GM21717 (cell line): Measurements from ENCODE around the gene CYP4F2.
"Not testable (repeated sequence)": the region's sequence is repeated elsewhere in the genome, so short reads cannot be mapped to it uniquely, and the experiment has no call there.

Experiments used
- ATAC-seq: cut with Tn5 transposase; IDR thresholded peaks from one replicate; pipeline ENCODE4 v1.9.1; 2021; ENCODE audit warnings: mild to moderate bottlenecking, moderate library complexity; ENCODE audit not compliant: unreplicated experiment

CYP4F2 gene

DNA sequence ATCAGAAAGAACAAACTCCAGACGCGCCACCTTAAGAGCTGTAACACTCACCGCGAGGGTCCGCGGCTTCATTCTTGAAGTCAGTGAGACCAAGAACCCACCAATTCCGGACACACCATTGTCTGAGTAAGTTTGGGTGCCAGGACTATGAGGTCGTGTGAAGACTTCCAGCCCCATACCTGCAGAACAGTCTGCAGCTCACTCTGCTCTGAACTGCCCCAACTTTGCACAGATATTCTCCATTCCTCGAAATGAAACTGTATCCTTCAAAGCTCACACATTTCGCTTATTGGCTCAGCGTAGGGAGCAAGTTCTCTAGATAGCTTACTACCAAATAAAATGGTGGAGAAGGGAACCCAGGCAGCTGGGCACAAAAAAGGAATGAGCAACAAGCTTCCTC, 2.6 kb upstream of the CYP4F2 start:
- ATAC-seq, result no peak

DNA sequence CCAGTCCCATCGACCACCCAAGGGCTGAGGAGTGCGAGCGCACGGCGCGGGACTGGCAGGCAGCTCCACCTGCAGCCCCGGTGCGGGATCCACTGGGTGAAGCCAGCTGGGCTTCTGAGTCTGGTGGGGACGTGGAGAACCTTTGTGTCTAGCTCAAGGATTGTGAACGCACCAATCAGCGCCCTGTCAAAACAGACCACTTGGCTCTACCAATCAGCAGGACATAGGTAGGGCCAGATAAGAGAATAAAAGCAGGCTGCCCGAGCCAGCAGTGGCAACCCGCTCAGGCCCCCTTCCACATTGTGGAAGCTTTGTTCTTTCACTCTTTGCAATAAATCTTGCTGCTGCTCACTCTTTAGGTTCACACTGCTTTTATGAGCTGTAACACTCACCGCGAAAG, 2.2 kb upstream of the CYP4F2 start:
- ATAC-seq, result not testable (repeated sequence)

DNA sequence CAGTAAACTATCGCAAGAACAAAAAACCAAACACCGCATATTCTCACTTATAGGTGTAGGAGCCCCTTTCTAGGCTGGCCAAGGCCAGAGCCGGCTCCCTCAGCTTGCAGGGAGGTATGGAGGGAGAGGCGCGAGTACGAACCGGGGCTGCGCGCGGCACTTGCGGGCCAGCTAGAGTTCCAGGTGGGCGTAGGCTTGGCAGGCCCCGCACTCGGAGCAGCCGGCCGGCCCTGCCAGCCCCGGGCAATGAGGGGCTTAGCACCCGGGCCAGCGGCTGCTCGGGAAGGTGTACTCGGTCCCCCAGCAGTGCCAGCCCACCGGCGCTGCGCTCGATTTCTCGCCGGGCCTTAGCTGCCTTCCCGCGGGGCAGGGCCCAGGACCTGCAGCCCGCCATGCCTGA, 1.7 kb upstream of the CYP4F2 start:
- ATAC-seq, result not testable (repeated sequence)

DNA sequence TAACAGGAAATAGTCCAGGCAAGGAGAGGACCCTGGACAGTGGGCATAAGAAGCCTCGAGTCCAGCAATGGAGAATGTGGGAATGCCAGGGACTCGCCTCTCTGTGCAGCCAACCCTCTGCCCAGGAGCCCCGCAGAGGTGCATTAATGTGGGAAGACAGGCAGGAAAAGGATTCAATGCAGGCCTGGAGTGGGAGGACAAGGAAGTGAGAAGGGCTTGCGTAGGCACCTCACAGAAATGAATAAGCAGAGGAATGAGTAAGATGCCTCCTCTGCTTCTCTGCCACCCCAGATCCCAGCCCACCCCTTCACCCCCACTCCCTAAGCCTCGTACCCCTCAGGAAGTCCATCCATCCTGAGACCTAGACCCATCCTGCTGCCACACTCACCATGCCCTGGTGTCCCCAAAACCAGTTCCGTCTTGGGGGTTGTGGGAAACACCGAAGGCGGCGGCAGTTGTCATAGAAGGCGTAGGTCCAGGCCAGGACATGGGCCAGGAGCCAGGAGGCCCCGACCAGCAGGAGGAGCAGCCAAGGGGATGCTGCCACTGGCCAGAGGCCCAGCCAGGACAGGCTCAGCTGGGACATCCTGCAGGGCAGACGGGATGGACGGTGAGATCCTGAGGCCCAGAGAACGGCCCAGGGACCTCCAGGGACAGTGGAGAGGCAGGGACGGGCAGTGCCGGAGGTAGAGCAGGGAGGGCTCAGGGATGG, 692 bp downstream of the CYP4F2 start:
- ATAC-seq, result no peak

DNA sequence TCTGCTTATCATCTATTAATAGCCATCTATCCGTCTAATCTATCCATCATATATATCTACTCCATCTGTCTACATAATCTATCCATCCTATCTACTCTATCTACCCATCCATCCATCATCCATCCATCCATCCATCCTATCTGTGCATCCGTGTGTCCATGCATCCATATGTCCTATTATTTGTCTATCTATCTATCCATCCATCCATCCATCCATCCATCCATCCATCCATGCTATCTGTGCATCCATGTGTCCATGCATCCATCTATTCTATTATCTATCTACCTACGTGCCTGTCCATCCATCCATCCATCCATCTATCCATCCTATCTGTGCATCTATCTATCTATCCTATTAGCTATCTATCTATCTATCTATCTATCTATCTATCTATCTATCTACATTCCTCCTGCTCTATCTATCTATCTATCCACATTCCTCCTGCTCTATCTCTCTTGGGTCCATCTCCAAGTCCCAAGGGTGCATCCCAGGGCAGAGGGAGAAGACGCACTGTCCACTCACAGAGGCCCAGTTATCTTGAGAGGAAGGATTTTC, 1.9 kb downstream of the CYP4F2 start:
- no peak for ATAC-seq

DNA sequence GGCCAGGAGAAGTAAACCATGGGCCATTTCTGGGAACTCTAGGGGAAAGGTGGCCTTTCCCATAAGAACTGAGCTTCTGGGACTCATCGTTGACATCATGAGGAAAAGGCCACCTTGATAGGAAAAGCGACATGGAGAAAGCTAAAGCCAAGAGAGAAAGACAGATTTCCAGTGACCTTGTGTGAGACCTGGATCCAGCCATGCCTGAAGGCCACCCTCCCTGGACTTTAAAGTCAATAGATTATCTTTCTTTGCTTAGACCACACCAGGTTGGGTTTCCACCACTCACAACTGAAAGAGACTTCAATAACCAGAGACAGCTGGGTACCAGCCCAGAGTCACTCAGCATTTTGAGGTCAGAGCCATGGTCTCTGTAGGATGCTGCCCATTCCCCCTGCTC, 3.5 kb downstream of the CYP4F2 start:
- no peak for ATAC-seq

DNA sequence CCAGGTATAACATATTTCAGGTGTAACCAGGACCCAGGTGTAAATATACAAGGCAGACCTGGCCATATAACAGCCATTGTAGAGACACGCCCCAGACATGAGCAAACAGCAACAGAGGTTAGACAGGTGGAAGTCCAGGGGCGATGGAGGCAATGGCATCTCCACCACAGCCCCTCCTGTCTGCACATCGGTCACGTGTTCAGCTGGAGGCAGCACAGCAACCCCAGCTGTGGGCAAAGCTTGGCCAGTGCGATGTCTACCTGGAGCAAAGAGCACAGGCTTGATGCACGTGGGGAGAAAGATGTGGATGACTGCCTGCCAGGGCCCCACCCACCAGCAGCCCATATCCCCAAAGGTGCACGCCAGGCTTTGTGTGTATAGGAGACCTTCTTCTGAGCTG, 4.4 kb downstream of the CYP4F2 start:
- ATAC-seq, result no peak

DNA sequence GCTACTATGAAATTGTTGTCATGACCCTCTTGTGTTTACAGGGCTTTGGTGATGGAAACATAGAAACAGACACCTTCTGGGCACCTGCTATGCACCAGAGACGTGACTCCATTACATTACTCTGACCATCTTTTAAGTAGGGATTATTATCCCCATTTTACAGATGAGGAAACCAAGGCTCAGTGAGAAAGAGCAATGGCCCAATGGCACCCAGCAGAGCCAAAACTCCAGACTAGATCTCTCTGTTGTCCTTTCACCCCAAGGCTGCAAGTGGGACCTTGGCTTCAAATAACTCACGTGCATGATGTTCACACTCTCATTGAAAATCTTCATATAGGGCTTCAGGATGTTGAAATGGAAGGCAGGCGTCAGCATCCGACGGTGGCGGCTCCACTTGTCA, 5.9 kb downstream of the CYP4F2 start:
- ATAC-seq, result no peak

DNA sequence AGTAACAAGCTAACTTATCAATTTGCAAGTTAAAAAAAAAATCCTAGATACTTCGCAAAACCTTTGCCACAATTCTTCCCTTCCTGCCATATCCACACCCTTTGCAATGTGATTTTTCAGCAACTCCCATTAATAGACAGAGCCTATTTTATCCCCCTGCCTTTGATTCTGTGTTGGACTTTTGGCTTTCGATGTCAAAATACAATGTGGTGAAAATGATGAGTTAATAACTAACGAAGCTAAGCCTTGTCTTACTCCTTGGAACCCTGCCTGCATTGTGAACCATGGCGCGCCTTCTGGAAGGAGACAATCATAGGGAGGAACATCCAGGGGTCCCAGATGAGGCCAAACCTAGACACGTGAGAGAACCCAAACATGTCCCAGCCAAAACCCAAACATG, 6.4 kb downstream of the CYP4F2 start:
- ATAC-seq, result no peak

DNA sequence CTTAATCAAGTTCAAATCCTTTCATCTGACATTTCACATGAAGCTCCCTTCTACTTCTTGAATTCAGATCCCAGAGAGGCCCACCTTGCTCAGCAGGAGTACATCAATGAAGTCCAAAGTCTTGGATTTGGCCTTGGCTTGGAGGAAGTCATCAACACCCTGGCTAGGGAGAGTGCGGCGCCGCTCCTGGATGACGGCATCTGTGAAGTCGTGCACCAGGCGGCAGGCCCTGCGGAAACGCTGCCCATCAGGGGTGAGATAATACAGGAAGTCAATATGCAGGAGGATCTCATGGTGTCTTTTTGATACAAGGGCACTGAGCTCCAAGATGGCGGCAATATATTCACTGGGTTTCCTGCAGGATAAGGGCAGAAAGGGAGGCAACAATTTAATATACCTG, 8.5 kb downstream of the CYP4F2 start:
- ATAC-seq, result not testable (repeated sequence)

DNA sequence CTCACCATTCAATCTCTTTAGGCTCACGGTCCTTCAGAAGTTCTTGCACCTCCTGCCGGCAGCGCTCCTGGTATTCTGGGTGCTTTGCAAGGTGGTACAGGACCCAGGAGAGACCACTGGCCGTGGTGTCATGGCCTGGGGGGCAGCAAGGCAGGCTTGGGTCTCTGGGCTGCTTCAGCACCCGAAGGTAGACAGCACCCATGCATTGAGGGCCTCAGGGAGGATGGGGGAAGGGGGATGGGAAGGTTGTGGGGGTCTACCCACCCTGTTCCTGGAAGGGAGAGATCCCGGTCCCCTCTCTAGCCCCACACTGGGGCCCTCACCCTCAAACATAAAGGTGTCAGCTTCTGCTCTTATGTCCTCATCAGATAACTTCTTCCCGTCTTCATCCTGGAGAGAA, 12.0 kb downstream of the CYP4F2 start:
- ATAC-seq, result no peak

DNA sequence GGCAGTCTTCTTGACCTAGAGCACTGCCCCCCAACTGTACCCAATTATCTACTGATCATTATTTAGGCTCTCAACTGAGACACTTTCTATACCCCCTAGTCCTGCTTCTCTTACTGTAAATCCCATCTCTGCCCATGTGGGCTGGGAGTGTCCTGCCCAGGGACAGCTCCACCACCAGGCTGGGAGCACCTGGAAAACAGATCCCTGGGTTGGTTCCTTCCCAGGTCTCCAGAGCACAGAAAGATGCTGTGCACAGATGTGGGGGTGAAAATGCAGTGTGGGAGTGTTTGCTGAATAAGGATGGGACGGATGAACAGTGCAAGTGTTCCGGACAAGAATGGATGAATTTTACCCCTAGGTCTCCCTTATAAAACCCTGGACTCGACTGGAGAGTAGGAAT, 12.7 kb downstream of the CYP4F2 start:
- ATAC-seq, result no peak

DNA sequence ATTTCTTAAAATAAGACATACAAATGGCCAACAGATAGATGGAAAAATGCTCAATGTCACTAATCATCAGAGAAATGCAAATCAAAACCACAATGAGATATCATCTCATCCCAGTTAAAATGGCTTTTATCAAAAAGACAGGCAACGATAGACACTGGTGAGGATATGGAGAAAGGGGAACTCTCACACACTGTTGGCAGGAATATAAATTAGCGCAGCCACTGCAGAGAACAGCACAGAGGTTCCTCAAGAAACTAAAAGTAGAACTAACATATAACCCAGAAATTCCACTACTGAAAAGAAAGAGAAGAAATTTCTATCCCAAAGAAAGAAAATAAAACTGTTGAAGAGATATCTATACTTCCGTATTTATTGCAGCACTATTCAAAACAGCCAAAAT, 14.5 kb downstream of the CYP4F2 start:
- not testable (repeated sequence) for ATAC-seq

DNA sequence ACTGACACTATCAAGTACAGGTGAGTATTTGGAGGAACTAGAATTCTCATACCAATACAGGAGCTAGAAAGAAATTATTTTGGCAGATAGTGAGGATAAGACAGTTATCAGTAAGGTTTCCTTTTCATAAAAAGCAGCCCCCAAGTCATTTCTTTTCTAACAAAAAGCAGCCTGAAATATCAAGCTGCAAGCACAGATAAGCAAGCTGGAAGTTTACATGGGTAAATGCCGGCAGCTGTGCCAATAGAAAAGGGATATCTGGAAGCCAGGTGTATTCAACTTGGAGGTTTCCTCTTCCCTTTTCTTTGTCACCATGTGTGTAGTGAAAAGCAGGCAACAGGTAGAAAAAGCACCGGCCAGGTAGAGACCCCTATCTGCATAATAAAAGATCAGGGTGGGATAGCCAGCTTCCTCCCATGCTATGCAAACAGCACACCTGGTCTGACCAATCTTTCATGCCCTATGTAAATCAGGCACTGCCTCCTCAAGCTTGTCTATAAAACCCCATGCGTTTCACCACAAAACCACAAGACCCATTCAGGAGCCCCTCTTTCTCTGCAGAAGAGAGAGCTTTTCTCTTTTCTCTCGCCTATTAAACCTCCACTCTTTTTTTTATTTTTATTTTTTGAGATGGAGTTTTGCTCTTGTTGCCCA, 22.9 kb downstream of the CYP4F2 start:
- no peak for ATAC-seq

DNA sequence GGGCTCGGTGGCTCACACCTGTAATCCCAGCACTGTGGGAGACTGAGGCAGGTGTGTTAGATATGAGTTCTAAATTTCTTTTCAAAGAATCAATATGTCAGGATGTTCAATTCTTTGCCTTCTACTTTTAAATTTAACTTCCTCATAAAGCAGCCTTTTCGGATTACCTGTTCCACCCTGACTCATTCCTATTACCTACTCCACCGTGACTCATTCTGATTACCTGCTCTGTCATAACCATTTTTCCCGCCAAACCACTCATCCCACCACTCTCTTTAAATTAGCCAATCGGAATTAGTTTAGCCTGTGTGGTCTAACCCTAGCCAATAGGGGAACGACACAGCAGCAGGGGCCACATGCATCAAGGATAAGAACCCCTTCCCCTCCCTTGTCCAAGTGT, 24.1 kb downstream of the CYP4F2 start:
- ATAC-seq, result not testable (repeated sequence)

DNA sequence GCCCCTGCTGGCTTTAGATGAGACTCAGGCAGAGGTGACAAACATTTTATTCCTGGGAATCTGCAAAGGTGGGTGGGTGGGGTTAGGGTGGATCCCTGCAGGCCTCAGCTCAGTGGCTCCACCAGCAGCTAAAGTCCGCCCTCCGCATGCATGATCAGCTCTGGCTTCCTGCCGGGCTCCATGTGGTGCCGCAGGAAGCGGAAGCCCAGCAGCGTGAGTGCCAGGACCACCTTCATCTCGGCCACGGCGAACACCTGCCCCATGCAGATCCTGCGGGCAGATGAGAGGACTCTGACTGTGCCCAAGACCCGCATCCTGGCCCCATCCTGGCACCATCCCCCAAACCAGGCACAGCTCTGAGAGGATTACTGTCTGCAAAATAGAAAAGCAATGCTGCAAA, 26.3 kb downstream of the CYP4F2 start:
- no peak for ATAC-seq

DNA sequence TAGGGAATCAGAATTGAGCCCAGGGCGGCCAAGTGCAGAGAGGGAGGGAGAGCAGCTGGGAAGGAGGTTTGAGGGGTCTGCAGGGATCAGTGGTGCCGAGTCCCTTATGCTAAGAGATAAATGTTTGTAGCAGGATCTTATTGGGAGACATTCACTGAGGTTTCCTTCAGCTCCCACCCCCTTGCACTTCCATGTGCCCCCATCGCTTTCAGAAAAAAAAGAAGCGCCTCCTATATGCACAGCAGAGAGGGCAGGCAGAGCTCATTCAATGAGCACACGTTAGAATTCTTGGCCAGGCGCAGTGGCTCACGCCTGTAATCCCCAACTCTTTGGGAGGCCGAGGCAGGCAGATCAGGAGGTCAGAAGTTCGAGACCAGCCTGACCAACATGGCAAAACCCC, 28.0 kb downstream of the CYP4F2 start:
- no peak for ATAC-seq

DNA sequence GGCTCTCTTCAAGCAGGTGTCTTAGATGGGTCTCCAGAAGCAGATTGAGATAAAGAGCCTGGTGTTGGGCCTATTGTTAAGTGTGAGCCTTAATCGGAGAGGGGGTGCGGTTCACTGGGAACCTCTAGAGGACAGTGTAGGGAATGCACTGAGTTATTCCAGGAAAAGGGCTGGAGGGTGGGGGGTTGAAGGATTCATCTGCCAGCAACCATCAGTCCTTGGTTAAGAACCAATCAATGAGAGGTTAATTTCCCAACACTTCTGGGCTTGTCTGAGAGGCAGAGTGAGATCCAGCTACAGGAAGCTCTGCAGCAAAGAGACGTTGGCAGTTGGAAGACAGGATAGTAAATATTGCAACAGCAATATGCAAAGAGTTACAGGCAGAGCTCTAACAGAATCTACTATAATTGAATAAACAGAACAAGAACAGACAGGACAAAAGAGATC, 28.7 kb downstream of the CYP4F2 start:
- ATAC-seq, result no peak

DNA sequence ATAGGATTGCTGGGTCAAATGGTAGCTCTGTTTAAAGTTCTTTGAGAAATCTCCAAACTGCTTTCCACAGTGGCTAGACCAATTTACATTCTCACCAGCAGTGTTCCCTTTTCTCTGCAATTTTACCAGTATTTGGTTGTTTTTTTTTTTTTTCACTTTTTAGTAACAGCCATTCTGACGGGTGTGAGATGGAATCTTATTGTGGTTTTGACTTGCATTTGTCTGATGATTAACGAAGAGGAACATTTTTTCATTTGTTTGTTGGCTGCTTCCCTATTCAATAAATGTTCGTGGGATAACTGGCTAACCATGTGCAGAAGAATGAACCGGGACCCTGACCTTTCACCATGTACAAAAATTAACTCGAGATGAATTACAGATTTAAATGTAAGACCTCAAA, 31.2 kb downstream of the CYP4F2 start:
- ATAC-seq, result no peak

DNA sequence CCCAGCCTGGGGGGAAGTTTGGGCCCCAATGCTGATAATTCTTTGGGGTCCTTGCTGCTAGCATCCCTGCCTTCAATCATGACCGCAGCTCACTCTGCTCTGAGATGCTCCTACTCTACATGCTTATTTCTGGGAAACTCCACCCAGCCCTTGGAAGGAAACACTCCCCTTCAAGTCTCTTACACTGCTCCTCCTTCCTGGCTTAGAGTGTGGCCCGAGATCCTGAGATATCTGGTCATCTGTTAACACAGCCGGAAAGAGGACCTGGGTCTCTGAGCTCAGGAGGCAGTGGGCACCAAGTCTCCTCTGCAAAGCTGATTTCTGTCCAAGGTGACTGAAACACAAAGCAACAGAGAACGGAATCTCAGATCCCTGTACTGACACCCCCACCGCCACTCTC, 33.0 kb downstream of the CYP4F2 start:
- no peak for ATAC-seq

DNA sequence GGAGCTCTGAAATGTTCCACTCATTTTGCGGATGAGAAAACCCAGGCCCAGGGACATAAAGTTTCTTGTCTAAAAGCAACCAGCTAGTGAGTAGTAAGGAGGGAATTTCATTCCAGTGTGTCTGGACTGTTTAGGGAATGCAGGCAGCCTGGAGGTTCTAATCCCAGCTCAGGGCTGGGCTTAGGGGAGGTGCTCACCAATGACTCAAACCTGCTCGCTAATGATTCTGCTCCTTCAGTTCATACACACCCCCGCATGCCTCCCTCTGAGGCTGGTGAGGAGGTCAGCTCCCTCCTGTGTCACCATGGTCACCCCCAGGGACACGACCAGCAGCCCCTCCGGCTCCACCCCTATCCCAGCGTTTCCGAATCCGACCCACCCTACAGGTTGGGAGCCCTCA, 34.6 kb downstream of the CYP4F2 start:
- no peak for ATAC-seq

DNA sequence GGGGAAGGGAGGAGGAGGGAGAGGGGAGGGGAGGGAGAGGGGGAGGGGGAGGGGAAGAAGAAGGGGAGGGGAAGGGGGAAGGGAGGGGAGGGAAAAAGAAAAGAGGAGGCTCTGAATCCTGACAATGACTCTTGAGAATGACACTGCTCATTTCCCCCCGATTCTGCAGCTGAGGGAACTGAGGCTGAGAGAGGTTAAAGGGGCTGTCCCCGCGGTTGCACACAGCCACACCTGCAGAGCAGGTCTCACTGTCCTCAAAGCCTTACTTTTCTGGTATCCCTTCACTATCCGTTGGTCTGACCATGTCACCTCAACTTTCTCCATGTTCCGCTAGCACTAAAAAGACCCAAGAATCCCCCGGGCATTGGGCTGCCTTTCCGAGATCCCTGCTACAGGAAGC, 35.4 kb downstream of the CYP4F2 start:
- no peak for ATAC-seq
